Aorta (tissue), 5 donors: ENCODE measurements around the gene CAPN9. TPM values are rescaled to one million over a fixed set of nuclear protein-coding genes. Genes with fewer than 3 reads are reported as not detected.

ENCODE experiments used
- ATAC-seq: fragments of 200-7000 bp; cut with Tn5 transposase; one replicate; pipeline ENCODE4 v1.9.1; 2022; ENCODE audit warnings: moderate library complexity; ENCODE audit not compliant: low FRiP score
- DNase-seq, 2 donors: peaks; one replicate each; pipeline ENCODE4 v3.0.0-alpha.2; 2020
- H3K27ac ChIP-seq, 2 donors: one replicate each; pipeline ENCODE4 v1.5.1; 2013; ENCODE audit warnings: low read length in 2 of 2, mild to moderate bottlenecking in 2 of 2, moderate library complexity in 2 of 2, control low read depth in 1 of 2, inconsistent platforms in 1 of 2, low read depth in 1 of 2
- H3K27me3 ChIP-seq, 2 donors: one replicate each; pipeline ENCODE4 v1.6.1; 2013; ENCODE audit warnings: control low read depth in 1 of 2, low read length in 1 of 2, mild to moderate bottlenecking in 1 of 2, moderate library complexity in 1 of 2; ENCODE audit not compliant: insufficient read depth in 2 of 2, control insufficient read depth in 1 of 2
- H3K36me3 ChIP-seq, 2 donors: one replicate each; pipeline ENCODE4 v1.6.1; 2013; ENCODE audit warnings: control low read depth in 1 of 2, low read length in 1 of 2, mild to moderate bottlenecking in 1 of 2; ENCODE audit not compliant: insufficient read depth in 2 of 2, control insufficient read depth in 1 of 2
- H3K4me1 ChIP-seq, 2 donors: one replicate each; pipeline ENCODE4 v1.6.1; 2013; ENCODE audit warnings: low read length in 2 of 2, control low read depth in 1 of 2, mild to moderate bottlenecking in 1 of 2, moderate library complexity in 1 of 2; ENCODE audit not compliant: insufficient read depth in 2 of 2, control insufficient read depth in 1 of 2
- H3K4me3 ChIP-seq, 2 donors: one replicate each; pipeline ENCODE4 v1.5.1; 2013; ENCODE audit warnings: low read length in 2 of 2, control low read depth in 1 of 2, mild to moderate bottlenecking in 1 of 2
- H3K9me3 ChIP-seq: one replicate; pipeline ENCODE4 v1.6.1; 2013; ENCODE audit warnings: mild to moderate bottlenecking, low read length; ENCODE audit not compliant: control insufficient read depth
- WGBS, 2 donors: extraction: QIAGEN DNeasy Blood & Tissue Kit; methylation state at CpG; one replicate each; pipeline ENCODE4 v1.1.7; 2013; 5-methylcytosine and 5-hydroxymethylcytosine counted together
- intact Hi-C, 2 donors: fragments of 100-400 bp; cut with DNase I; formaldehyde crosslinking; loops; one replicate each; pipeline versions ENCODE4 v1.14.2 to v1.15.0; 2022
- polyA plus RNA-seq, 2 donors: library from polyadenylated mRNA; stranded (reverse); fragments of 200-250 nt; gene quantifications; one replicate each; pipeline ENCODE4 v1.2.3, GENCODE V29; 2013
- total RNA-seq, 2 donors: library from RNA; stranded (reverse); fragmentation: NEBNext Ultra II Directional; extraction: Animal tissue kit (Norgen Biotek cat#: 25700); gene quantifications; one replicate each; pipeline ENCODE4 v1.2.1, GENCODE V29; 2021
- donor health status: healthy with polysubstance abuse.
- donor health status: Bipolar disorder and iron deficiency.
- donor health status: DM: no; HTN: no; CAD: no.
- donor health status: DM: no; HTN: no; CAD: no.
- donor health status: DM: yes; HTN: yes; CAD: no.

Gene CAPN9
- total and polyA plus RNA-seq, 4 donors: 0.46 to 6.0 TPM; not detected in 2

- H3K4me1 ChIP-seq: peaks cover 0 to 6% of the 10 kb centered on the region in 2 donors
- no peaks in the 10 kb centered on the region for H3K36me3 ChIP-seq
- DNase-seq (no peak), ATAC-seq (no peak)
- no peaks in the 10 kb centered on the region for H3K9me3 ChIP-seq
- H3K27ac ChIP-seq: peak overlapping the region; percentile 79 to 96
- no peak overlapping the region for H3K4me3 ChIP-seq
- no peaks in the 10 kb centered on the region for H3K27me3 ChIP-seq
- intact Hi-C loops: loop anchor here (2.0 to 5.0 kb wide), 3 partner anchors 25 to 42 kb away; partner anchors contain the start of gene C1orf198 (in 1 of the 2)
- 4 to 5% methylated on average over 3 of the region's 3 CpGs for WGBS, 2 donors
Measured at GRCh38 chr1:230825761-230826160, 78.6 kb downstream of the CAPN9 start.

- Histone ChIP-seq H3K27ac (peak overlapping the region; percentile 79 to 96), H3K9me3 (no peaks in the 10 kb centered on the region), H3K4me3 (no peak overlapping the region), H3K27me3 (no peaks in the 10 kb centered on the region), H3K4me1 (peaks cover 0 to 6% of the 10 kb centered on the region in 2 donors), H3K36me3 (no peaks in the 10 kb centered on the region)
- WGBS, 2 donors: 68 to 73% methylated on average over 9 of the region's 9 CpGs
- intact Hi-C loops: loop anchor here in 1 of 2 donors (5.0 kb wide), 1 partner anchor 41 kb away; the partner anchor contains the start of gene C1orf198
- DNase-seq (no peak), ATAC-seq (no peak)
Measured at GRCh38 chr1:230826166-230826875, 79.1 kb downstream of the CAPN9 start.

- peak; percentile 27 for ATAC-seq
- Histone ChIP-seq H3K4me3 (no peak overlapping the region), H3K4me1 (peaks cover 5 to 6% of the 10 kb centered on the region in 2 donors), H3K9me3 (no peaks in the 10 kb centered on the region), H3K27ac (peak overlapping the region in 1 of 2 donors; percentile 26), H3K27me3 (no peaks in the 10 kb centered on the region), H3K36me3 (no peaks in the 10 kb centered on the region)
- 27 to 32% methylated on average over 7 of the region's 7 CpGs for WGBS, 2 donors
- intact Hi-C loops: loop anchor here in 1 of 2 donors (5.0 kb wide), 1 partner anchor 40 kb away; the partner anchor contains the start of gene C1orf198
- no peak for DNase-seq
Measured at GRCh38 chr1:230827081-230827681, 80.0 kb downstream of the CAPN9 start.

GRCh38 chr1:230827801-230828200 lies 80.6 kb downstream of the CAPN9 start:
- Histone ChIP-seq H3K27ac (peak overlapping the region; percentile 63 to 88), H3K4me3 (no peak overlapping the region), H3K27me3 (no peaks in the 10 kb centered on the region), H3K4me1 (peaks cover 5 to 6% of the 10 kb centered on the region in 2 donors), H3K36me3 (no peaks in the 10 kb centered on the region), H3K9me3 (no peaks in the 10 kb centered on the region)
- DNase-seq (no peak), ATAC-seq (no peak)
- intact Hi-C loops: loop anchor here in 1 of 2 donors (5.0 kb wide), 1 partner anchor 40 kb away; the partner anchor contains the start of gene C1orf198
- 39 to 44% methylated on average over 5 of the region's 5 CpGs for WGBS, 2 donors

GRCh38 chr1:230828421-230828820 lies 81.2 kb downstream of the CAPN9 start:
- peak overlapping the region in 1 of 2 donors; percentile 88 for H3K27ac ChIP-seq
- ATAC-seq (no peak), DNase-seq (no peak)
- H3K36me3 ChIP-seq: no peaks in the 10 kb centered on the region
- H3K27me3 ChIP-seq: no peaks in the 10 kb centered on the region
- H3K4me1 ChIP-seq: peaks cover 5 to 6% of the 10 kb centered on the region in 2 donors
- 85 to 91% methylated on average over 4 of the region's 4 CpGs for WGBS, 2 donors
- H3K9me3 ChIP-seq: no peaks in the 10 kb centered on the region
- intact Hi-C loops: loop anchor here in 1 of 2 donors (5.0 kb wide), 1 partner anchor 39 kb away; the partner anchor contains the start of gene C1orf198
- H3K4me3 ChIP-seq: no peak overlapping the region

GRCh38 chr1:230831771-230832170 lies 84.6 kb downstream of the CAPN9 start:
- WGBS, 2 donors: 0 to 6% methylated on average over 1 of the region's 1 CpG
- H3K4me1 ChIP-seq: peaks cover 3 to 5% of the 10 kb centered on the region in 2 donors
- H3K36me3 ChIP-seq: no peaks in the 10 kb centered on the region
- H3K27ac ChIP-seq: no peak overlapping the region
- H3K27me3 ChIP-seq: no peaks in the 10 kb centered on the region
- H3K4me3 ChIP-seq: no peak overlapping the region
- intact Hi-C loops: no loop called here
- H3K9me3 ChIP-seq: no peaks in the 10 kb centered on the region
- no peak for ATAC-seq
- no peak for DNase-seq

GRCh38 chr1:230832476-230832875 lies 85.3 kb downstream of the CAPN9 start:
- no peak overlapping the region for H3K4me3 ChIP-seq
- no peak for DNase-seq

GRCh38 chr1:230833511-230833910 lies 86.3 kb downstream of the CAPN9 start:
- ATAC-seq: no peak
- Histone ChIP-seq H3K4me3 (no peak overlapping the region), H3K36me3 (peaks cover 0 to 1% of the 10 kb centered on the region in 2 donors), H3K9me3 (no peaks in the 10 kb centered on the region), H3K27me3 (no peaks in the 10 kb centered on the region), H3K27ac (no peak overlapping the region), H3K4me1 (peaks cover 0 to 5% of the 10 kb centered on the region in 2 donors)
- WGBS, 2 donors: 81 to 96% methylated on average over 3 of the region's 3 CpGs
- no peak for DNase-seq
- intact Hi-C loops: no loop called here

More at GRCh38 chr1:230832476-230832875, 85.3 kb downstream of the CAPN9 start:
- ATAC-seq: no peak
- Histone ChIP-seq H3K27ac (peak overlapping the region in 1 of 2 donors; percentile 16), H3K36me3 (no peaks in the 10 kb centered on the region), H3K4me1 (peaks cover 3 to 5% of the 10 kb centered on the region in 2 donors), H3K27me3 (no peaks in the 10 kb centered on the region), H3K9me3 (no peaks in the 10 kb centered on the region)
- 0 to 6% methylated on average over 1 of the region's 1 CpG for whole genome bisulfite sequencing, 2 donors
- intact Hi-C loops: no loop called here
